HepG2 (cell line): ENCODE data around the gene BICRAL. TPM values are rescaled to one million over a fixed set of nuclear protein-coding genes. Genes with fewer than 3 reads are reported as not detected.

Experiments used
- BRD4 ChIP-seq: sonication (generic); formaldehyde crosslinking; IDR thresholded peaks from 2 replicates; pipeline ENCODE4 v1.4.0; 2020; ENCODE audit warnings: missing genetic modification reagents
- FOSL2 ChIP-seq: sonication (generic); formaldehyde crosslinking; IDR thresholded peaks from 2 replicates; pipeline ENCODE4 v1.4.0; 2020; ENCODE audit warnings: missing genetic modification reagents
- FOXK2 ChIP-seq: fragments of 450-650 bp; IDR thresholded peaks from 2 replicates; pipeline ENCODE4 v1.6.1; 2016
- HES4 ChIP-seq: sonication (generic); formaldehyde crosslinking; IDR thresholded peaks from 2 replicates; pipeline ENCODE4 v1.9.0; 2021; ENCODE audit warnings: mild to moderate bottlenecking, missing genetic modification reagents, borderline replicate concordance
- HNRNPL ChIP-seq: fragments of 200-400 bp; formaldehyde crosslinking; IDR thresholded peaks from 2 replicates; pipeline ENCODE4 v1.6.1; 2017; ENCODE audit warnings: mild to moderate bottlenecking, low read depth, low read length
- KLF15 ChIP-seq: sonication (generic); formaldehyde crosslinking; IDR thresholded peaks from 2 replicates; pipeline ENCODE4 v1.8.1; 2023; ENCODE audit warnings: borderline replicate concordance, mild to moderate bottlenecking, inconsistent platforms, missing genetic modification reagents, mixed read lengths
- MTA3 ChIP-seq: sonication (generic); formaldehyde crosslinking; IDR thresholded peaks from 2 replicates; pipeline ENCODE4 v1.4.0; 2020; ENCODE audit warnings: missing genetic modification reagents
- PHF5A ChIP-seq: IDR thresholded peaks from one replicate; pipeline ENCODE4 v1.6.1; 2018; ENCODE audit warnings: low read depth, missing genetic modification reagents; ENCODE audit not compliant: unreplicated experiment
- POGK ChIP-seq: sonication (generic); formaldehyde crosslinking; conservative IDR thresholded peaks from 2 replicates; pipeline ENCODE4 v1.8.0; 2022; ENCODE audit warnings: mild to moderate bottlenecking, moderate library complexity, missing genetic modification reagents
- RARA ChIP-seq: IDR thresholded peaks from 2 replicates; pipeline ENCODE4 v1.6.1; 2016; ENCODE audit warnings: missing genetic modification reagents, missing compliant biosample characterization
- SCMH1 ChIP-seq: sonication (generic); formaldehyde crosslinking; IDR thresholded peaks from 2 replicates; pipeline ENCODE4 v1.9.0; 2021; ENCODE audit warnings: missing genetic modification reagents, mild to moderate bottlenecking, borderline replicate concordance
- SP4 ChIP-seq: sonication (generic); formaldehyde crosslinking; IDR thresholded peaks from 2 replicates; pipeline ENCODE4 v1.8.1; 2023; ENCODE audit warnings: mild to moderate bottlenecking, missing genetic modification reagents
- SPEN ChIP-seq: sonication (generic); formaldehyde crosslinking; IDR thresholded peaks from 2 replicates; pipeline ENCODE4 v1.5.1; 2020; ENCODE audit warnings: low read depth, mild to moderate bottlenecking, missing genetic modification reagents
- ZBTB3 ChIP-seq: sonication (generic); formaldehyde crosslinking; IDR thresholded peaks from 2 replicates; pipeline ENCODE4 v1.4.0; 2020; ENCODE audit warnings: low read depth, mild to moderate bottlenecking, moderate library complexity, missing genetic modification reagents, borderline replicate concordance
- ZNF180 ChIP-seq: sonication (generic); formaldehyde crosslinking; IDR thresholded peaks from 2 replicates; pipeline ENCODE4 v1.4.0; 2020; ENCODE audit warnings: low read depth, missing genetic modification reagents, borderline replicate concordance
- ZNF280B ChIP-seq: sonication (generic); formaldehyde crosslinking; IDR thresholded peaks from 2 replicates; pipeline ENCODE4 v1.5.0; 2020; ENCODE audit warnings: missing genetic modification reagents, mild to moderate bottlenecking, borderline replicate concordance
- ZNF280D ChIP-seq: sonication (generic); formaldehyde crosslinking; IDR thresholded peaks from 2 replicates; pipeline ENCODE4 v1.5.1; 2020; ENCODE audit warnings: mild to moderate bottlenecking, missing genetic modification reagents
- ZNF775 ChIP-seq: sonication (generic); formaldehyde crosslinking; IDR thresholded peaks from 2 replicates; pipeline ENCODE4 v1.4.0; 2020; ENCODE audit warnings: missing genetic modification reagents, mild to moderate bottlenecking, moderate library complexity, borderline replicate concordance
- ZSCAN21 ChIP-seq: sonication (generic); formaldehyde crosslinking; IDR thresholded peaks from 2 replicates; pipeline ENCODE4 v1.8.0; 2022; ENCODE audit warnings: mild to moderate bottlenecking, missing genetic modification reagents, moderate library complexity, borderline replicate concordance
- polyA plus RNA-seq, 8 experiments: library from polyadenylated mRNA; depleted of rRNA in 3 of 8; stranded (reverse) in 7 of 8; unstranded in 1 of 8; fragments of >200 nt; fragmentation: Illumina TruSeq in 4 of 8; extraction: Trizol in 4 of 8; gene quantifications; 2 replicates each; pipeline versions ENCODE4 v1.2.1 to v1.2.3, GENCODE V29; 2011 to 2016; ENCODE audit warnings: low read depth in 4 of 8, missing spikeins in 1 of 8, mixed read lengths in 1 of 8; ENCODE audit not compliant: insufficient read depth in 1 of 8
- total RNA-seq, 5 experiments: library from RNA; depleted of rRNA; stranded (reverse); fragments of >200 nt; fragmentation: Illumina TruSeq; extraction: Trizol; gene quantifications; 2 replicates each; pipeline ENCODE4 v1.2.3, GENCODE V29; 2016; ENCODE audit warnings: low read depth in 1 of 5
- TF ChIP-seq, protein P1 (sequence below): sonication (generic); formaldehyde crosslinking; IDR thresholded peaks from 2 replicates; pipeline ENCODE4 v1.5.0; 2020; ENCODE audit warnings: mild to moderate bottlenecking, missing genetic modification reagents, borderline replicate concordance

The BICRAL gene
- total and polyA plus RNA-seq, 2 of the 13 experiments (the other 11 are each of a cell fraction or from before 2014, with no cell fraction given), result 5.0 to 13.5 TPM

DNA sequence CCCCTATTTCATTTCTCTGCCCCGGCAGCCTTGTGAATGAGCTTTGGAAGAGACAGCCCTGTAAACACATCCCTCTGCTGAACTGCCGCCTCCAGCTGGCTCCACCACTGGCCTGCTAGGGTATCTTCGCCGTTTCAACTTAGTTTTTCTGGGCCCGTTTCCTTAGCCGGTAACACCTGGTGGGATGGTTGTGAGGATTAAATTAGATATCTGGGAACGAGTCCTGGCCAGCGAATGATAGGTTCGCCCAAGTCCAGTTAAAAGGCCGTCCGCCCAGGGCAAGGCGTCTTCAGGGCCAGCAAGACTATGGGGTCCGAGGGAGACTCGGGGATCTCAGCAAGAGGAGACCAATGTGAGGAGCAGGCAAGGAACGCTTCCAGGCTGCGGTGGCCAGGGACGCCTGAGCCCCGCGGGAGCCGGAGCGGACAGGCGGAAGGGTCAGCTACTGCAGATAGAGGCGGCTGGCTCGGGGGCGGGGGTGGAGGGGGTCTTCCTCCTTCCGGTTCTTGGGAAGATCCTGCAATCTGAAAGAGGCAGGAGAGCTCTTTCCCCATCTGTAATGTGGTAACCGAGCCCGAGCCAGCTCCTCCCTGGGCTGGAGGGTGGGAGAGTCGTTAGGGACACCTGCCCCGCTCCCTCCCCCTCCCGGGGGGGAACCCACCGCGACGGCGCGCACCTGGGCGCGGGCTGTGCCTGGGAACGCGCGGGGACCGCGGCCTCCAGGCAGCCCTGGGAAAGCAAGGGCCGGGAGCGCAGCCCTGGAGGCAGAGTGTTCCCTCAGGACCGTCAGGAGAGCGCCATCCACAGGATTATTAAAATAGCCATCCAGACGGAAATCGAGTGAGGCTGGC, 129.5 kb downstream of the BICRAL start (continued):
- no peak for TF ChIP-seq RARA (CRISPR knock-in tag)
- no peak for TF ChIP-seq ZBTB3
- TF ChIP-seq KLF15, result 0 out of 2 replicates have a peak, but pooled peaks have one; percentile 19
- no peak for TF ChIP-seq HES4
- TF ChIP-seq ZNF280B (CRISPR knock-in tag), result peak; percentile 47; the same call in 1 of the 2 replicates
- TF ChIP-seq ZNF775 (CRISPR knock-in tag), result no peak
- TF ChIP-seq ZSCAN21 (CRISPR knock-in tag), result peak; percentile 36; the same call in 1 of the 2 replicates
- TF ChIP-seq, protein P1, sequence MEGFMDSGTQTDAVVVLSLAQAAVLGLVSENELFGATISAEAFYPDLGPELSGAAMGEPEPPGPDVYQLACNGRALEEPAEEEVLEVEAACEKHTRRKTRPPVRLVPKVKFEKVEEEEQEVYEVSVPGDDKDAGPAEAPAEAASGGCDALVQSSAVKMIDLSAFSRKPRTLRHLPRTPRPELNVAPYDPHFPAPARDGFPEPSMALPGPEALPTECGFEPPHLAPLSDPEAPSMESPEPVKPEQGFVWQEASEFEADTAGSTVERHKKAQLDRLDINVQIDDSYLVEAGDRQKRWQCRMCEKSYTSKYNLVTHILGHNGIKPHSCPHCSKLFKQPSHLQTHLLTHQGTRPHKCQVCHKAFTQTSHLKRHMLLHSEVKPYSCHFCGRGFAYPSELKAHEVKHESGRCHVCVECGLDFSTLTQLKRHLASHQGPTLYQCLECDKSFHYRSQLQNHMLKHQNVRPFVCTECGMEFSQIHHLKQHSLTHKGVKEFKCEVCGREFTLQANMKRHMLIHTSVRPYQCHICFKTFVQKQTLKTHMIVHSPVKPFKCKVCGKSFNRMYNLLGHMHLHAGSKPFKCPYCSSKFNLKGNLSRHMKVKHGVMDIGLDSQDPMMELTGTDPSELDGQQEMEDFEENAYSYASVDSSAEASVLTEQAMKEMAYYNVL (CRISPR knock-in tag), result 0 out of 2 replicates have a peak, but pooled peaks have one; percentile 17
- no peak for TF ChIP-seq BRD4 (CRISPR knock-in tag)
- TF ChIP-seq HNRNPL, result no peak
- TF ChIP-seq ZNF280D (CRISPR knock-in tag), result 0 out of 2 replicates have a peak, but pooled peaks have one; percentile 60
- no peak for TF ChIP-seq ZNF180 (CRISPR knock-in tag)
- 0 out of 2 replicates have a peak, but pooled peaks have one; percentile 16 for TF ChIP-seq POGK (CRISPR knock-in tag)
- no peak for TF ChIP-seq SCMH1 (CRISPR knock-in tag)
- TF ChIP-seq SPEN (CRISPR knock-in tag), result no peak
- TF ChIP-seq FOSL2 (CRISPR knock-in tag), result no peak
- TF ChIP-seq MTA3 (CRISPR knock-in tag), result no peak
- TF ChIP-seq SP4 (CRISPR knock-in tag), result peak; percentile 30; the same call in 1 of the 2 replicates
- TF ChIP-seq FOXK2, result no peak
- no peak for TF ChIP-seq PHF5A (CRISPR knock-in tag)
